Dermis blood vessel endothelial cell (primary cell): ENCODE results near the gene SLC6A3. TPM values are rescaled to one million over a fixed set of nuclear protein-coding genes. Genes with fewer than 3 reads are reported as not detected.
A peak's percentile ranks its signal among the peaks of the same experiment; 100 is the strongest.

Source experiments
- DNase-seq: peaks from one replicate; pipeline ENCODE4 v3.0.0; 2010
- total RNA-seq: library from RNA; depleted of rRNA; stranded (reverse); fragments of >200 nt; gene quantifications from 2 replicates; pipeline ENCODE4 v1.2.3, GENCODE V29; 2014

Gene SLC6A3
- total RNA-seq, 1 donor from 2014 or later: not detected

DNA sequence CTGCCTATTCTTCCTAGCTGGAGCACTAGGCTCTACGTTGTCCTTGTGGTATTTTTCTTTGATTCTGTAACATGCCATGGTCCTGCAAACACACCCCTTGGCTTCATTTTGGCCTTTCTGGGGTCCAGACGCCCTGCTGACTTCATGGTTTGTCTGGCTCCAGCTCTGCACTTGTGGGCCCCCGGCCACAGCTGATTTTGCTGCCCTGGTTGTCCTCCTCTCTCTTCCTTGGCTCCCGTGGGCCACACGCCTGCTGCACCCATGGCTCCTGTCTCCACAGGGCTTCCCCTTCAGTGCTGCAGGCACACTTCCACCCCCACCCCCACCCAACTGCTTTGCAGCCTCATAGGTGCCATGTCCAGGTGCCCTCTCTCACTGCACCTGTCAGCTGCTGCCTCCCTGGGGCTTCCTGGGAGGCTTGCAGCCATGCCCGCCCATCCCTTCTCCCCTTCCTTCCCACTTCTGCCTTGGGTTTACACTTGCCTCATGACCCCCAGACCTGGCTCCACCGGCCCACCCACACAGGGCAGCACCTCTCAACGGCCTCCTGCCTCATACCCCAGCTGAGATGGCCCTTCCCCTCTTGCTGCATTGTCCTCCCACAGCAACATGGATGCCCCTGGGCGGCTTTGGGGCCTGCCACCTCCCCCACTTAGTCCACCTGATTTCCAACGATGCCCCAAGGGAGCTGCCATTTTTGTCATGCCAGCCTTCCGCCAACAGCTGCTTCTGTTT is 25.6 kb downstream of the SLC6A3 start:
- DNase-seq: no peak

DNA sequence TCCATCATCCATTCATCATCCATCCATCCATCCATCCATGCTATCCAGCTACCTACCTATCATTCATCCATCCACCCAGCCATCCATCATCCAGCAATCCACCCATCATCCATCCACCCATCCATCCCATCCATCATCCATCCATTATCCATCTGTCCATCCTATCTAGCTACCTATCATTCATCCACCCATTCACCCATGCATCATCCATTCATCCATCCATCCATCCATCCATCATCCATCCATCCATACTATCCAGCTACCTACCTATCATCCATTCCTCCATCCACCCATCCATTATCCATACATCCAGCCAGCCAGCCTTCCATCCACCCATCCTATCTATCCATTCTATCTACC is 26.3 kb downstream of the SLC6A3 start:
- no peak for DNase-seq

DNA sequence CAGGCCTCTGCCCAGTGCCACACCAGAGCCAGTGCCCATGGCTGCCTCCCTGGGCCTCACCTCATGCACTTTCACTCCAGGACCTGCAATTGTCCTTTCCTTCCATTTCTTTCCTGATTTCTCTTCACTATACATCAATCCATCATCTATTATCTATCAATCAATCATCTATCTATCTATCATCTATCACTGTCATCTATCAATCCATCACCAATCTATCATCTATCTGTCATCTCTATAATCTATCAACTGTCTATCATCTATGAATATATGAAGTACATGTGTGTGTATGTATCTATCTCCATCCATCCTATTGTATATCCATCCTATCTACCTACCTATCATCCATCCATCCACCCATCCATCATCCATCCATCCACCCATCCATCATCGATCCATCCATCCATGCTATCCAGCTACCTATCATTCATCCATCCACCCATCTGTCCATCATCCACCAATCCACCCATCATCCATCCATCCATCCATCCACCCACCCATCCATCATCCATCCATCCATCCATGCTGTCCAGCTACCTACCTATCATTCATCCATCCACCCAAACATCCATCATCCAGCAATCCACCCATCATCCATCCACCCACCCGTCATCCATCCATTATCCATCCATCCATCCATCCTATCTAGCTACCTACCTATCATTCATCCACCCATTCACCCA is 26.9 kb downstream of the SLC6A3 start:
- DNase-seq: no peak

DNA sequence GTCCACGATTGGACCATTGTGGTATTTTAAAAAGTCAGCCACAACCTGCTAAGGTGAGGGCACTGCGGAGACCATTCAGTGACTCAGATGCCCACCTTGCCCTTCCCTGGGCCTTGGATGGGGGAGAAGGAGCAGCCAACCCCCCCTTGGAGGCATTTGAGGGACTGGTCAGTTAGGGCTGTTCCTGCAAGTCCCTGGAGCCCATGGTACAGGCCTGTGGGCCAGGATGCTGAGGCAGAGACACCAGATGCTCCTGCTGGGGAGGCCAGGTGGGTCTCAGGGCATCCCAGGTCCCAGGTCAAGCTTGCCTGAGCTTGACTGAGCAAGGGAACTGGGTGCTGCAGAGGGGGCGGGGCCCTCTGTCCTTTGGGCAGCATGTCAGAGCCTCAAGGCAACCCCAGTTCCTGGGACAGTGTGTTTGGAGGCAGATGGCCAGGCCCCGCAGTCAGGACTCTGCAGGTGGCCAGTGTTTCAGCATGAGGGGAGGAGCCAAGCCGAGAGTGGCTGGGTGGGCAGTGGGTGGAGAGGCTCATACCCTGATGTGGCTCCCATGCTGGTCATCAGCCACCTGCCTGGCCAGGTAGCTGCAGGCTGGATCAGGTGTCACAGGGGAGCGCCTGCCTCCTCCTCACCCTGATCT is 27.5 kb downstream of the SLC6A3 start:
- DNase-seq: no peak

DNA sequence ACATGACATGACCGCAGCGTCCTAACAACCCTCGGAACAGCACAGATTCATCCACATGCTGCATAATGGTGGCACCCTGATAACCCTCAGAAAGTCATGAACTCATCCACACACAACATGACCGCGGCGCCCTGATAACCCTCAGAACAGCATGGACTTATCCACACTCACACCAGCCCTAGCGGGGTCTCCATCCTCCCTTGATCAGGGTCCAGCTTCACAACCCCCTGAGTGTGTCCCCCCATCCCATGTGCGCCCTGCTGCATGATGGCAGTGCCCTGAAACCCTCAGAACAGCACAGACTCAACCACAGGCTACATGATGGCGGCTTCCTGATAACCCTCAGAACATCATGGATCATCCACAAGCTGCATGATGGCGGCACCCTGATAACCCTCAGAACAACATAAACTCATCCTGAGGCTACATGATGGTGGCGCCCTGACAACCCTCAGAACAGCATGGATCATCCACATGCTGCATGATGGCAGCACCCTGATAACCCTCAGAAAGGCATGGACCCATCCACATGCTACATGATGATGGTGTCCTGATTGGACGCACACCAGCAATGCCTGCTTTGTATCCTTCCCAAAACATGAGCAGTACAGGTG is 28.3 kb downstream of the SLC6A3 start:
- no peak for DNase-seq

DNA sequence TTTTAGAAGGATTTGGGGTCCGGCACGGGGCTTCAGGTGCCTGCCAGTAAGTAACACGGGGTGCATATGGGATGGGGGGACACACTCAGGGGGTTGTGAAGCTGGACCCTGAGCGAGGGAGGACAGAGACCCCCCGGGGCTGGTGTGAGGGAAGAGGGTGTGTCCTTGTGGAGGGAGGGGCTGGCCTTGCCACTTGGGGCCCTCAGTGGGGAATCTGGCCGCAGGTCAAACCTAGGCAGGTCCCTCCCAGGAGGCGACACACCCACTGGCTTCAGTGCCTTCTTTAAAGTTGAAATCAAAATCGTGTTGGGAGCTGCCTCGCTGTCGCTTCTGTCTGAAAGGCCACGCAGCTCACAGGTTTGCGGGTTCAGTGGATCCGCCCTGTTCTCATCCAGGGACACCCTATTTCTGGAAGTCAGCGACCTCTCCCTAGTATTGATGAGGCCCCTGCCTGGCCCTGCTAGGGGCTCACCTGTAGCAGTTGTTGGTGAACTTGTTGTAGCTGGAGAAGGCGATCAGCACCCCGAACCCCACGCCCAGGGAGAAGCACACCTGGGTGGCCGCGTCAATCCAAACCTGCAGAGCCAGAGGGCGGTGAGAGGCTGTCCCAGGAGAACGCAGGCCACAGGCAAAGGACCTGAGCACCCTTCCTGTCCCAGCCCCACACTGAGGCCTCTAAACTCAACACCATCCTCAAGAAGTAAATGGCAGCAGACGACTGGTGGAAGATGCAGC is 29.4 kb downstream of the SLC6A3 start:
- DNase-seq: no peak

DNA sequence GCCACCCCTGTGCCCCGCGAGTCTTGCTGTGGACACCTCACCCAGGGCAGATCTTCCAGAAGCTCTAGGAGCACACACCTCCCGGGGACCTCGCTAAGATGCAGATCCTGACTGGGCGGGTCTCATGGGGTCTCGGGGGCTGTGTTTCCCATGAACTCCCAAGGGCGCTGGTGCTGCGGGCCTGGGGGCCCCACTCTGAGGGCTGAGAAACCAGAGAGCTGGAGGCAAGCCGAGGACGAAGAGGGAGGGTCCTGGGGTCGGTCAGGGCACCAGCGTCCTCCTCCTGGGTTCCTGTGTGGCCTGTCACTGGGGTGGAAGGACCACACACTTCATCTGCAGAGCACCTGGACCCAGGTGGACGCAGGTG is 30.2 kb downstream of the SLC6A3 start:
- no peak for DNase-seq

DNA sequence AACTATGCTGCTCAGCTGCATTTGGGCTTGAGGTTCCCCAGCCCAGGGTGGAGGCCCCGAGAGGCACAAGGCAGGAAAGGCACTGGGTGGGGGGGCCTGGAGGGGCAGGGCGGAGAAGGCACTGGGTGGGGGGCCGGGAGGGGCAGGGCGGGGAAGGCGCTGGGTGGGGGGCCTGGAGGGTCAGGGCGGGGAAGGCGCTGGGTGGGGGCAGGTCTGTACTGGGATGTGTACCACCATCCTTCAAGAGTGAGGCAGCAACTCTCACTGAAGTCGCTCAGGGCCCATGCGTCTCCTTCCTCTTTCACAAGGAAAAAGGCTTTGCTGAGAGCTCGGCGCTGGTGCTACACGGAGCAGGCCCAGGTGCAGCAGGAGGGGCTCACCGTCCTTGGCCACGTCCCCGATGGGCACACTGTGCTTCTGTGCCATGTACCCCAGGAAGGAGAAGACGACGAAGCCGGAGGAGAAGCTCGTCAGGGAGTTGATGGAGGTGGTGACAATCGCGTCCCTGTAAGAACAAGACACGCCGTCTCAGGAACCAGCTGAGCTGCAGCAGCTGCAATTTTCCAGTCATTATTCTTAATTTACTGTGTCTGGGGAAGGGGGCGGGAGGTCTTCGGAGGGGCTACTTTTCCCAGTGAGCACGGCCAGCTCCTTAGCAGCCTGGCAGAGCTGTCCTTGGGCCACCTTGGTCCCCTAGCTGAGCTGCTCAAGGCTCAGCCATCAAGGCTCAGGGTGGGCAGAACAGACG is 30.8 kb downstream of the SLC6A3 start:
- DNase-seq: no peak

DNA sequence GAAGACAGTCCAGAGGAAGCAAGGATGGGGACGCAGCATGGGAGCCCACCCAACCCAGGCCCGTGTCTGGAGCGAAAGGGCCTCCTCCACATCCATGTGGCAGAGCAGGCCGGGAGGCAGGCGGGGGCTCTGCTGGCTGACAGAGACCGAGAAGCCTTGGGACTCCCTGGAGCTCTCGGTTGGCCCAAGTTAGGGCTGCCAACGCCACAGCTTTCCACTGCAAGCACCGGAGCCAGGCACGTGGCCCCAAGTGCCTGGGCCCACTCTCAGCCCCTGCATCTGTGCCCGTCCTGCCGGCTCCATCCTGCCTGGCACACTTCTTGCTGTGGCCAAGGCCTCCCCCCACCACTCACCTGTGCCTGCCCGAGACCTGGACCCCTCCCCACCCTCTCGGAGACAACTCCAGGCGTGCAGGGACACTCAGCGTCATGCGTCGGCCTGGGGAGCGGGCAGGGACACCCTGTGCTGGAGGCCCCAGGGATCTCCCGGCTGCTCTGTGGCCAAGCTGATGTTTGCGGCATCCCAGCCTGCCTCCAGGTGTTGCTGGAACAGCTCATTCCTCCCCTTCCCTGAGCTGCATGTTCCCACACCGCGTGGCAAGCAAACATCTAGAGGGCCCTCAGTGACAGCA is 31.5 kb downstream of the SLC6A3 start:
- DNase-seq: no peak

DNA sequence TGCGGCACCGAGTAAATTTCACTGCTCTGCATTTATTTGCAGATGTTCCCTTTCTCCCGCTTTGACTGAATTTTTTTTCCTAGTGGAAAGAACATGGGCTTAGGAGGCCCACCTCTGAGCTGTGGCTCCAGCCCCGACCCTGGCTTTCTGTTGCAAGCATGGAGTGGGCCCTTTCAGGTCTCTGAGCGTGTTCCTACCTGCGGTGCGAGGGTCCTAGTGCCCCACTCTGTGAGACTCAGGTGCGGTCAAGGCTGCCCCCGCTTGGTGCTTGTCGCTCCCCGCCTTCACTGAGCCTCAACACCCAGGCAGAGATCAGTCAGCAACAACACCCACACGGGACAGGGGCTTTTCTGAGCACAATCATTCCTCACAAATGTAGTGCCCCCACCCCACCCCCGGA is 32.0 kb downstream of the SLC6A3 start:
- no peak for DNase-seq

DNA sequence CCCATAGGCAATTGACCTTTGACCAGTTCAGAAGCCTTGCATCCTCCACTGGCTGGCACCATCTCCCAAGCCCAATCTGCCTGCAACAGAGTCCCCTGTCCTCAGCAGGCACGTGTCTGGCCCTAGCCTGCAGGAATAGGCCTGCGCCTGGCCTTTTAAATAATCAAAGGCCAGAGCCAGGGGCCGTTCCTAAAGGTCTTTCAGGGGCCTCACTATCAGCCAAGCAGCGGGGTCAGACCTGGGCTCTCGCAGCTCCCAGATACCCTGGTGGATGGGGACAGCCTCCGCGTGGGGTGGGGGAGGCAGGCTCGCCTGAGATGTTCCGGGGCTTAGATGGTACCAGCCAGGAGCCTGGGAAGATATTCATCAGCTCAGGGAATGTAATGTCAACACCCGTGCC is 32.6 kb downstream of the SLC6A3 start:
- DNase-seq: no peak

DNA sequence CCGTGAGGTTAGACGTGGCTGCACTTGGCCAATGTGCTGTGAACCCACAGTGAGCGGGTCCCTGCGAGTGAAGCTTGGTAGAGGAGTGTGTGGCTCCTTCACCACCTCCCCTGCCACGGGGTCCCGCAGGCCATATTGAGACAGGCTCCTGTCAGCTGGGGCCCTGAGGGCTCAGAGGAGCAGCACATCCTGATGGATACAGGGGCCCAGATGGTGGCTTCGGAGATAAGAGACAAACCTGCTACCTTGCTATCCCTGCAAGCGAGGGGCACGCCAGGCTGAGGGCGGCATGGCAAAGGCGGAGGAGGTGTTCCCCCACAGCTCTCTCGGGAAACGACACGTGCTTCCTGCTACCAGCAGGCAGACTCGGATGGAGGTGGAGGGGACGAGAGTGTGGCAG is 33.1 kb downstream of the SLC6A3 start:
- DNase-seq: no peak

DNA sequence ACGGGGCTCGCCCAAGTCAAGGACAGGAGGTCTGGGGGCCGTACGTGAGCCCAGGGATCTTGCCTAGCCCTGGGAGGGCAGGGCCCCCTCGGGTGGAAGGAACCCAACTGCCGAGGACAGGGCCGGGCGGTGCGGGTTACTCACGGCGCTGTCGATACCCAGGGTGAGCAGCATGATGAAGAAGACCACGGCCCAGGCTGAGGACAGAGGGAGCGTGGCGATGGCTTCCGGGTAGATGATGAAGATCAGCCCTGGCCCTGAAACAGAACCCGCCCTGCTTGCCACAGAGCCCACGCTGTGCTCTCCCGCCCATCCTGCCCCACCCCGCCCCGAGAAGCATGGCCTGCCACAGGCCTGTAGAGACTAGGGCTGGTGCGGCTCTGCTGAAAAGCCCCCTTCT is 34.1 kb downstream of the SLC6A3 start:
- DNase-seq: no peak

DNA sequence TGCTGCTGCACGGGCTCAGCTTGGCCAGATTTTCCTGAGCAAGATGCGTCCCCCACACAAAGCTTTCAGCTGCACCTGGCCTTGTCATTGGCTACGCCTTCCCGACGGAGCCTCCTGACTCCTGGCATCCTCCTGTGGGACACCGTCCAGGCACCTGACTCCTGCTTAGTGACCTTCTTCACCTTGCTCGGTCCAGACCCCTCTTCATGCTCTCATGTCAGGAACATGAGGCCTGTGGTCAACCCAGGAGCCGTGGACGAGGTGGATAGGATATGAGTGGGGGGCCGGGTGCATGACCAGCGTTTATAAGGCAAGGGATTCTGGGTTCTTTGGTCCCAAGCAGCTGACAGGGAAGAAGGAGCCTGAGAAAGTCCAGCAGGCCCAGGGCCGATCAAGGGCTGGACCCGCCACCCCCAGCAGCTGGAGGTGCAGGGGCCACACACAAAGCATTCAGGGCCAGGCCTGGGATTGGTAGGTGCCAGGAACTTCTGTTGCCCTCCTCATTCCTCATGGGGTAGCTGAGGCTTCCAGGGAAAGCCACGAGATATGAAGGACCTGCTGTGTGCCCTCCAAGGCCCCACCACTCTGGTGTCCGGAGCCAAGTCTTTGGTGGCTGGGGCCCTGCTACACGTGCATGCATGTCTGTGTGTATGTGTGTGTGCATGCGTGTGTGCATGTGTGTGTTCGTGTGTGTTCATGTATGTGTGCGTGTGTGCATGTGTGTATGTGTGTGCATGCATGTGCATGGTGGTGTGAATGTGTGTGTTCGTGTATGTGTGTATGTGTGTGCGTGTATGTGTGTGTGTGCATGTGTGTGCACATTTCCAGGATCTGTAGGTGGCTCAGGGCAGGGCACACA is 34.9 kb downstream of the SLC6A3 start:
- no peak for DNase-seq

DNA sequence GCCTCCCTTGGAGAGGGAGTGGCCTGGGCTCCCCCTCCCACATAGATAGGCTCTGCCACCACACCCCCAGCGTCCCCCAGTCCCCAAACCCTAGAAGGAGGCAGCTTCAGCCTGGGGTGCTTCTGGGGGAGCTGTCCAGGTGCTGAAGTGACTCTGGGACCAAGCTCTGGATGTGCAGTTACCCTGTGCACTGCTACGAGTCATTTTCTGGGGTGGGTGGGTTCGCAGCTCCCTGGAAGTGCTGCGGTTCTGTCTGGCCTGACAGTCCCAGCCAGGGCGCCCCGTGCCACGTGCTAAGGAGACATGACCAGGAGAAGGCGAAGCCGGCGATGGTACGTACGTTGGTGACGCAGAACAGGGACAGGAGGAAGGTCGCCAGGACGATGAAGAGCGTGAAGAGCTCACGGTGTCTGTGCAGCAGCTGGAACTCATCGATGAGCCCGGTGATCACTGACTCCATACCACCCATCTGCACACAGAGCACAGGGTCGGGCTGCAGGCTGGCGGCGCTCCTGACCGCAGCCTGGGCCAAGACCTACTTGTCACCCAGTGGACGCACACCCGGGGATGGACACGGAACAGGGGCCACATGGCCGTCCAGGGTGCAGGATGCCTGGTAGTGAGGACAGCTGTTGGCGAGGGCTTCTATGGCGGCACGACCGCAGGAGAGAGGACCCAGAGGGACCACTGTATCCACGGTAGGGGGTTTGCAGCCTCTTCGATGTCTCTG is 35.7 kb downstream of the SLC6A3 start:
- DNase-seq: peak; percentile 41

DNA sequence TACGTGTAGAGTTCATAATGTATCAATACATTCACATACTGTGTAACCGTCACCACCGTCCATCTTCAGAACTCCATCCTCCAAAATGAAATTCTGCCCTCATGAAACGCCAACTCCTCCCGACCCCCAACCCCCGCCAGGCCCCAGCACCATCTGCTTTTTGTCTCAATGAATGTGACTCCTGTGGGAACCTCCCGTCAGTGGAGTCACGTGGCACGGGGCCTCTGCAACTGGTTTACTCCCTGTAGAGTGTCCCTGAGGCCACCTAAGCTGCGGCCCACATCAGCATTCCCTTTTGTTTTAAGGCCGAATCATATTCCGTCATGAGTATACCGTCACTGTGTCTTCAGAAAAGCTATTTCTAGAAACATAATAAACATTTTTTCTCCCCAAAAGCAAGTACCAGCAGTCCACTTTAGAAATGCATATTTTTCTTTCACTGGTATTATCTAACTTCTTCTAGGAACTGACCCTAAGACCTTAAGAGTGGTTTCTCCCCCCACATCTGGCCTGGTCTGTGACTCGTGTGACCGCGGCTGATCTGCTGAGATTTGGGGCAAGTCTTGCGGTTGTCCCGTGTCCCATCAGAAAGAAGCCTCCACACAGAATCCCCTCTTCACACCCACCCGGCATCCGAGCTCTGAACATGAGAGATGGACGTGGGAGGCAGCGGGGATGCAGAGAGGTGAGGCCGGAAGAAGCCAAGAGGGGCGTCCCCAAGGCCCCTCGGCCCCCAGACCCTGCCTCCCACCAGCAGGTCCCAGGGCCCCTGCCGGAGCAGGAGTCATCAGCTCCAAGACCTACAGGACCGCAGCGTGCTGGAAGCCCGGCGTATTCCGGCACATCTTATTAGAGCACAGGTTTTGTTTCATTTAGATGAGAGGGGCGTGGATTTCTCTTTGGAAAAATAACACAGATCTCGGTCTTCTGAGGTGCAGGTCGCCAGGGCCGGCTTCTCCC is 38.3 kb downstream of the SLC6A3 start:
- DNase-seq: no peak

DNA sequence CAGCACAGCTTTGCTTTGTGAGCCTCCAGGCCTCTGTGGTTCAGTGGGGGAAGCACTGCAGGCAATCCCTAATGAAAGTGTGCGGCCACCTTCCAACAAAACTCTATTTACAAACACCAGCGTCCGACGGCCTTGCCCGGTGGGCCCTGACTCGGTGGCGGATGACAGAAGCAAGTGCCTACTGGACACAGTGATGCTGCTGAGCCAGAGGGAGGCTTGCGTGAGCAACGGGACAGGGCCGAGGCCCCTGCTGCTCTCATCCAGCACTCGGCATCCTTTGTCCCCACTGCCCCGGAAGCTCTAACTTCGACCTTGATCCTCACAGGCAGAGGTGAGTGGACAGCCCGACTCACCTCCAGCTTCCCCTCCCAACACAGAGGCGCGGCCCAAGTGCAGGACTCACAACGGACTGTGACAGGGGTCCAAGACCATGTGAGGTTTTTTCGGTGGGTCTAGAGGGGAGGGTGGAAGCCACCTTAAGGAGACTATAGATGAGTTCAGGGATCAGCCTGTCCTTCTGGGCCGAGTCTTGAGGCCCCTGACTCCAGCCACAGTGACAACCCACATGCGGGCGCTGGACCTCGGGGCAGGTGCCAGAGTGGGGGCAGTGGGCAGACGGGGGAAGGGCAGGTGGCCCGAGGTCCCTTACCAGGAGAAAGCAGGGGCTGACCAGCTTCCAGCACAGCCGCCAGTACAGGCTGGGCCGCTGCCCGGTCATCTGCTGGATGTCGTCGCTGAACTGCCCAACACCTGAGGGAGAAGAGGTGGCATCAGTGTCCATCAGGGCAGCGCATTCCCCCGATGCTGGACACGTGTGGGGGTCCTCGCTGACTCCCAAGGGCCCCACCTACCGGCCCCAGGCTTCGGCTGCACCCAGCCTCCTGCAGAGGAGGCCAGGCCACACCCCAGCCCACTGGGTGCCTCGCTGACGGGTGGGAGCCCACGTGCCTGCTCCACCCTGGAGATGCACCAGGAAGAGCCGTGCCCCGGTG is 39.4 kb downstream of the SLC6A3 start:
- DNase-seq: no peak

DNA sequence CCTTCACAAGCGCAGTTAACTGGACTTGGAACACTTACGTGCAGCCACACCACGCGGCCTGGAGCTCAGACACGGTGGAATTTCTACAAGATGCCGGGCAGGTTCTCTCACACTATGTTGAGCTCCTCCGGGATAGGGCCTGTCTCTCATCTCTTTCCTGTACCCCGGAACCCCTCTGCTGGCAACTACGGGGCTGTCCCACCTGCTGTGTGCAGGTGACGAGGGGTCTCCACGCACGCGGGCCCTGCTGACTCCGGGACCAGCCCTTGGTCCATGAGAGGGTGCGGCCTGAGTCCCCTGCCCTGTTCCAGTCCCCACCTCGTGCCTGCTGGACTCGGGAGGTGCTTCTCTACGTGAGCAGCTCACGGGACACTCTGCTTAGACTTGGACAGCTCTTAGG is 40.1 kb downstream of the SLC6A3 start:
- DNase-seq: no peak
